C4-2B (cell line): ENCODE results near the gene TDRD15.

Experiments
- ZFX ChIP-seq: fragments of 450-650 bp; IDR thresholded peaks from 2 replicates; pipeline ENCODE4 v1.6.1; 2017
- TF ChIP-seq, protein P1 (sequence below): fragments of 450-650 bp; conservative IDR thresholded peaks from 2 replicates; pipeline ENCODE4 v1.5.1; 2017; ENCODE audit warnings: mild to moderate bottlenecking

DNA sequence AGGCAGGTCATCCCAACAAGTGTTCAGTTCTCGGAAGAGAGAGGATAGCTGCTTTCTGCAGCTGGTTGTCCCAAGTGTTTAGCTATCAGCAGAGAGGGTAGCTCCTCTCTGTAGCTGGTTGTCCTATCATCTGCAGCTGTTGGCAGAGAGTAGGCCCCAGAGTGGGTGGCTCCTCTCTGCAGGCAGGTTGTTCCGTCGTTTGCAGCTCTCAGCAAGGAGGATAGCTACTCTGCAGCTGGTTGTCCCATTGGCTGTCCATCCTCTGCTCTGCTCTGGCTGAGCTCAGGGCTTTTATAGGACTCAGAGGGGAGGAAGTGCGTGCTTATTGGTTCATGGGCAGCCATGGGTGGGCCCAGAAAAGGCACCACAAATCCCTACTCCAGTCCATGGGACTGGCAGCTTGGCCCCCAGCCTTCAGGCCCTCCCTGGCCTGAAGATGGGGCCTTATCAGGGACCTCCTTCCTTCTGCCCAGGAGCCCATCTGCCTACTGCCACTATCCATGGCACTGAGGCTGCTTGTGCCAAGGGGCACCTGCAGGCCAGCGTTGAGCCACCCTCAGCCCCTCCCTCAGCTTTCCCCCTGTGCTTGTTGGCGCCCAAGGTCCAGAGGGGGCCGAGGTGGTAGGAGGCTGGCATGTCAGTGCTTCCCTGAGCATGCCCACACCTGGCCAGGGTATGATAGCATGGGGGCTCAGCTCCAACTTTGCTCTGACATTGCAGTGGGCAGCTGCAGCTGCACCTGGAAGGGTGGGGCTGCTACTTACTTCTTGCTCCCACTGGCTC is 38.3 kb downstream of the TDRD15 start:
- TF ChIP-seq, protein P1, sequence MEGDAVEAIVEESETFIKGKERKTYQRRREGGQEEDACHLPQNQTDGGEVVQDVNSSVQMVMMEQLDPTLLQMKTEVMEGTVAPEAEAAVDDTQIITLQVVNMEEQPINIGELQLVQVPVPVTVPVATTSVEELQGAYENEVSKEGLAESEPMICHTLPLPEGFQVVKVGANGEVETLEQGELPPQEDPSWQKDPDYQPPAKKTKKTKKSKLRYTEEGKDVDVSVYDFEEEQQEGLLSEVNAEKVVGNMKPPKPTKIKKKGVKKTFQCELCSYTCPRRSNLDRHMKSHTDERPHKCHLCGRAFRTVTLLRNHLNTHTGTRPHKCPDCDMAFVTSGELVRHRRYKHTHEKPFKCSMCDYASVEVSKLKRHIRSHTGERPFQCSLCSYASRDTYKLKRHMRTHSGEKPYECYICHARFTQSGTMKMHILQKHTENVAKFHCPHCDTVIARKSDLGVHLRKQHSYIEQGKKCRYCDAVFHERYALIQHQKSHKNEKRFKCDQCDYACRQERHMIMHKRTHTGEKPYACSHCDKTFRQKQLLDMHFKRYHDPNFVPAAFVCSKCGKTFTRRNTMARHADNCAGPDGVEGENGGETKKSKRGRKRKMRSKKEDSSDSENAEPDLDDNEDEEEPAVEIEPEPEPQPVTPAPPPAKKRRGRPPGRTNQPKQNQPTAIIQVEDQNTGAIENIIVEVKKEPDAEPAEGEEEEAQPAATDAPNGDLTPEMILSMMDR, result no peak
- TF ChIP-seq ZFX, result no peak
